ENCODE results near the gene UBXN1. TPM values are rescaled to one million over a fixed set of nuclear protein-coding genes. Genes with fewer than 3 reads are reported as not detected.

UBXN1 gene
- total and polyA plus RNA-seq, 10 of the 15 experiments (the other 5 are each of a cell fraction or from before 2014, with no cell fraction given), result 7.0 to 173 (median 106) TPM

GRCh38 chr11:62727165-62727871 lies 48.4 kb upstream of the UBXN1 start, which contains the start of gene HNRNPUL2 (continued):
- TF ChIP-seq, protein P1, sequence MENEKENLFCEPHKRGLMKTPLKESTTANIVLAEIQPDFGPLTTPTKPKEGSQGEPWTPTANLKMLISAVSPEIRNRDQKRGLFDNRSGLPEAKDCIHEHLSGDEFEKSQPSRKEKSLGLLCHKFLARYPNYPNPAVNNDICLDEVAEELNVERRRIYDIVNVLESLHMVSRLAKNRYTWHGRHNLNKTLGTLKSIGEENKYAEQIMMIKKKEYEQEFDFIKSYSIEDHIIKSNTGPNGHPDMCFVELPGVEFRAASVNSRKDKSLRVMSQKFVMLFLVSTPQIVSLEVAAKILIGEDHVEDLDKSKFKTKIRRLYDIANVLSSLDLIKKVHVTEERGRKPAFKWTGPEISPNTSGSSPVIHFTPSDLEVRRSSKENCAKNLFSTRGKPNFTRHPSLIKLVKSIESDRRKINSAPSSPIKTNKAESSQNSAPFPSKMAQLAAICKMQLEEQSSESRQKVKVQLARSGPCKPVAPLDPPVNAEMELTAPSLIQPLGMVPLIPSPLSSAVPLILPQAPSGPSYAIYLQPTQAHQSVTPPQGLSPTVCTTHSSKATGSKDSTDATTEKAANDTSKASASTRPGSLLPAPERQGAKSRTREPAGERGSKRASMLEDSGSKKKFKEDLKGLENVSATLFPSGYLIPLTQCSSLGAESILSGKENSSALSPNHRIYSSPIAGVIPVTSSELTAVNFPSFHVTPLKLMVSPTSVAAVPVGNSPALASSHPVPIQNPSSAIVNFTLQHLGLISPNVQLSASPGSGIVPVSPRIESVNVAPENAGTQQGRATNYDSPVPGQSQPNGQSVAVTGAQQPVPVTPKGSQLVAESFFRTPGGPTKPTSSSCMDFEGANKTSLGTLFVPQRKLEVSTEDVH (IDR thresholded peaks at IDR 0.05; ENCODE audit: low read depth, partially characterized antibody), result no peak
- peak; percentile 98 for TF ChIP-seq RB1 (IDR thresholded peaks at IDR 0.05; ENCODE audit: borderline replicate concordance)
- TF ChIP-seq POLR2AphosphoS5 (IDR thresholded peaks at IDR 0.05; ENCODE audit: low read length), result peak; percentile 93
- no peak for TF ChIP-seq SUPT20H (IDR thresholded peaks at IDR 0.05; ENCODE audit: borderline replicate concordance, control insufficient read depth, low read depth, low read length)
- TF ChIP-seq CREM (IDR thresholded peaks at IDR 0.05; ENCODE audit: low read depth), result peak; percentile 53
- TF ChIP-seq, protein P2, sequence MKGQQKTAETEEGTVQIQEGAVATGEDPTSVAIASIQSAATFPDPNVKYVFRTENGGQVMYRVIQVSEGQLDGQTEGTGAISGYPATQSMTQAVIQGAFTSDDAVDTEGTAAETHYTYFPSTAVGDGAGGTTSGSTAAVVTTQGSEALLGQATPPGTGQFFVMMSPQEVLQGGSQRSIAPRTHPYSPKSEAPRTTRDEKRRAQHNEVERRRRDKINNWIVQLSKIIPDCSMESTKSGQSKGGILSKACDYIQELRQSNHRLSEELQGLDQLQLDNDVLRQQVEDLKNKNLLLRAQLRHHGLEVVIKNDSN (IDR thresholded peaks at IDR 0.05; ENCODE audit: borderline replicate concordance, extremely low read length, insufficient read depth, low read depth, low read length), result no peak
- TF ChIP-seq RBBP5 (conservative IDR thresholded peaks at IDR 0.05), result no peak
- TF ChIP-seq NBN (IDR thresholded peaks at IDR 0.05), result 0 out of 2 replicates have a peak, but pooled peaks have one; percentile 52
- TF ChIP-seq MEF2A (IDR thresholded peaks at IDR 0.05; ENCODE audit: insufficient read depth, low read depth, low read length), result 0 out of 2 replicates have a peak, but pooled peaks have one; percentile 14
- TF ChIP-seq FOXK2 (IDR thresholded peaks at IDR 0.05), result no peak
- TF ChIP-seq WRNIP1 (IDR thresholded peaks at IDR 0.05; ENCODE audit: borderline replicate concordance, low read depth, low read length), result no peak
- TF ChIP-seq RFX5 (IDR thresholded peaks at IDR 0.05; ENCODE audit: low read depth, low read length), result no peak
- TF ChIP-seq, protein P3, sequence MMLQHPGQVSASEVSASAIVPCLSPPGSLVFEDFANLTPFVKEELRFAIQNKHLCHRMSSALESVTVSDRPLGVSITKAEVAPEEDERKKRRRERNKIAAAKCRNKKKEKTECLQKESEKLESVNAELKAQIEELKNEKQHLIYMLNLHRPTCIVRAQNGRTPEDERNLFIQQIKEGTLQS (IDR thresholded peaks at IDR 0.05; ENCODE audit: borderline replicate concordance, extremely low read depth, low read depth, low read length), result no peak
- TF ChIP-seq BACH1 (IDR thresholded peaks at IDR 0.05; ENCODE audit: borderline replicate concordance), result peak; percentile 91
- TF ChIP-seq SRF (IDR thresholded peaks at IDR 0.05; ENCODE audit: low read depth in 2 of 2, low read length in 2 of 2), result 0 out of 4 replicates have a peak, but pooled peaks of 1 of the 2 experiments have one; percentile 27
- TF ChIP-seq CEBPB (IDR thresholded peaks at IDR 0.05; ENCODE audit: borderline replicate concordance in 1 of 2, low read depth in 2 of 2, low read length in 2 of 2), result no peak
- no peak for TF ChIP-seq IRF5 (IDR thresholded peaks at IDR 0.05; ENCODE audit: borderline replicate concordance)
- peak; percentile 46; the same call in 1 of the 2 replicates for TF ChIP-seq STAT1 (conservative IDR thresholded peaks at IDR 0.05)
- TF ChIP-seq, protein P4, sequence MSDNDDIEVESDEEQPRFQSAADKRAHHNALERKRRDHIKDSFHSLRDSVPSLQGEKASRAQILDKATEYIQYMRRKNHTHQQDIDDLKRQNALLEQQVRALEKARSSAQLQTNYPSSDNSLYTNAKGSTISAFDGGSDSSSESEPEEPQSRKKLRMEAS (IDR thresholded peaks at IDR 0.05; ENCODE audit: low read depth, low read length), result no peak; the same call in 1 of the 2 replicates
- no peak for TF ChIP-seq GABPA (IDR thresholded peaks at IDR 0.05; ENCODE audit: low read depth)
- no peak for TF ChIP-seq KAT2A (conservative IDR thresholded peaks at IDR 0.05; ENCODE audit: control insufficient read depth, low read depth, low read length)
